HG02981 (cell line): ENCODE results near the gene LRMDA.
A peak's percentile ranks its signal among the peaks of the same experiment; 100 is the strongest.
"Not testable (repeated sequence)": the region's sequence is repeated elsewhere in the genome, so short reads cannot be mapped to it uniquely, and the experiment has no call there.

ENCODE experiments used
- ATAC-seq: cut with Tn5 transposase; IDR thresholded peaks from one replicate; pipeline ENCODE4 v1.9.1; 2021; ENCODE audit warnings: mild to moderate bottlenecking, moderate library complexity; ENCODE audit not compliant: unreplicated experiment

Gene LRMDA

DNA sequence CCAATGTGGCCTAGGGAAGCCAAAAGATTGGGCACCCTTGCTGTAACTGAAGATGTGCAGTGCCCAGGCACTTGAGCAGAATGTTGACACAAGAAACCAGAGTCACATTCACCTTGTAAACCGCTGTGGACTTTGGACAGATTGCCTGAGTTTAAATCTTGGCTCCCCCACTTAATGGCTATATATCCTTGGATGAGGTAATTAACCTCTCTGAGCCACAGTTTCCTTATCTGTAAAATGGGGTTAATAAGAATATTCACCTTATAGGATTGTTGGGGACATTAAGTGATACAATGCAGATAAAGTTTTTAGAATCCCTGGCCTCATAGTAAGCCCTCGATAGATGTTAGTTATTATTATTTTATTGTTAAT is 331.0 kb downstream of the LRMDA start:
- ATAC-seq: no peak

- no peak for ATAC-seq
Observed at GRCh38 chr10:75763652-75764051, 332.2 kb downstream of the LRMDA start.

GRCh38 chr10:75764974-75765788 is 333.8 kb downstream of the LRMDA start:
- ATAC-seq: no peak

GRCh38 chr10:75765789-75766096 is 334.3 kb downstream of the LRMDA start:
- no peak for ATAC-seq

- no peak for ATAC-seq
Observed at GRCh38 chr10:75766106-75766505, 334.7 kb downstream of the LRMDA start.

DNA sequence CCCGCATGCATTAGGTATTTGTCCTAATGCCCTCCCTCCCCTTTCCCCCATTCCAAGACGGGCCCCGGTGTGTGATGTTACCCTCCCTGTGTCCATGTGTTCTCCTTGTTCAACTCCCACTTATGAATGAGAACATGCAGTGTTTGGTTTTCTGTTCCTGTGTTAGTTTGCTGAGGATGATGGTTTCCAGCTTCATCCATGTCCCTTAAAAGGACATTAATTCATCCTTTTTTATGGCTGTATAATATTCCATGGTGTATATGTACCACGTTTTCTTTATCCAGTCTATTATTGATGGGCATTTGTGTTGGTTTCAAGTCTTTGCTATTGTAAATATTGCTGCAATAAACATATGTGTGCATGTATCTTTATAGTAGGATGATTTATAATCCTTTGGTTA is 335.3 kb downstream of the LRMDA start:
- not testable (repeated sequence) for ATAC-seq

- no peak for ATAC-seq
Observed at GRCh38 chr10:75770626-75771081, 339.2 kb downstream of the LRMDA start.

DNA sequence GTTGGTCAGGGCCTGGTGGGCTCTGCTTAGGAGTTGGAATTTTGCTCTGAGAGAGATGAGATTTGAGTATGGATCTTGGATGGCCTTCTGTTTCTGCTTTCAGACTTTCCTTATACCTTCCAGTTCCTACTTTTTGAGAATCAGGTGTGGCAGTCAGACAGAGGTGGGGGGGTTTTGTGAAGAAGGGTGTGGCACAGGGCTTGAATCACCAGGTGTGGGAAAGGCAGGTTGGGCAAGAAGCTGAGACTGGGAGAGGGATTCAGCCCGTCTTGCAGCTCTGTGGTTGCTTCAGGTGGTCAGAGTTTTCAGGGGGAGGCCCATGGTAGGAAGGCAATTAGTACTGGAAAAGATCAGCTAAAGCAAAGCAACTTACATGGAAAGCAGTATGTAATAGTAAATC is 340.2 kb downstream of the LRMDA start:
- ATAC-seq: no peak

- ATAC-seq: peak; percentile 62
Observed at GRCh38 chr10:75772153-75772887, 340.9 kb downstream of the LRMDA start.

- ATAC-seq: no peak
Observed at GRCh38 chr10:75773231-75773780, 341.9 kb downstream of the LRMDA start.

DNA sequence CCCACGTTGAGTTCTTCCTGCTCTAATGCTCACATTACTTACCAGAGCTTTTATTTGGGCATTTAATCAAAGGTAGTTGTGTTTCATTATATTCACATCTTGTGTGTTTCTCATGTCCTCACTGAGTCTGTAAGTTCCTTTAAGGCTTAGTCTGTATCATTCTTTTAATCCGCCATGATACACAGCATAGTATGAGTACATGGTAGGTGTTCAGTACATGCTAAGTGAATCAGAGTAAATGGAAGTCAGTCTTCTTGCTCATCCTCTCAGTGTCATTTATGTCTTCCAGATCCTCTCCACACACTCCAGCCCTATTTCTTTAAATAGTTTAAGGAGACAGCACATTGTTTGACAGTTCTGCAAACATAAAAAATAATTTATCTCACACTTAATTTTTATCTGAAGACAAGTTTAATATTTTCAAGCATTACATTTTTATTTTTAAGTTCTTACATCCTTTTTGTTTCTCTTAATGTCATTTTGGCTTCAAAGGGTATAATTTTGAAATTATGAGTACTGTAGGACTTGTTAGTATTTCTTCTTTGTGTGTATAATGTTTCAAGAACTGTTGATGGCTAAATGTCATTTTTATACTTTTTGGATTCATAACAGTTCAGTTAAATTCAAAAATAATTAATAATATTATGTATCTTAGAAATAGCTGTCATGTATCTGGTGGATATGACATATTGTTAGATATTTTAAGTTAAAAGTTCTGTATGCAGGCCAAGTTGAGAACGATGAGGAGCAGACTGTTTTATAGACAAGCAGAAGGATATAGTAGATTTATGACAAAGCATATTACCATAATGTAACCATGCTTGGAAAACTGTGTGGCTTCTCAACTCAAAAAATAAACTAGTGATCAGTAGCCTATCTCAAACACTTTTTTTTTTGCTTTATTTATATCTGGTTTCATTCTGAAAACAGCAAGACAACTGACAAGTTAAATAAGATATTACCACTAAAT is 342.7 kb downstream of the LRMDA start:
- ATAC-seq: no peak

GRCh38 chr10:75774783-75775490 is 343.5 kb downstream of the LRMDA start:
- no peak for ATAC-seq

DNA sequence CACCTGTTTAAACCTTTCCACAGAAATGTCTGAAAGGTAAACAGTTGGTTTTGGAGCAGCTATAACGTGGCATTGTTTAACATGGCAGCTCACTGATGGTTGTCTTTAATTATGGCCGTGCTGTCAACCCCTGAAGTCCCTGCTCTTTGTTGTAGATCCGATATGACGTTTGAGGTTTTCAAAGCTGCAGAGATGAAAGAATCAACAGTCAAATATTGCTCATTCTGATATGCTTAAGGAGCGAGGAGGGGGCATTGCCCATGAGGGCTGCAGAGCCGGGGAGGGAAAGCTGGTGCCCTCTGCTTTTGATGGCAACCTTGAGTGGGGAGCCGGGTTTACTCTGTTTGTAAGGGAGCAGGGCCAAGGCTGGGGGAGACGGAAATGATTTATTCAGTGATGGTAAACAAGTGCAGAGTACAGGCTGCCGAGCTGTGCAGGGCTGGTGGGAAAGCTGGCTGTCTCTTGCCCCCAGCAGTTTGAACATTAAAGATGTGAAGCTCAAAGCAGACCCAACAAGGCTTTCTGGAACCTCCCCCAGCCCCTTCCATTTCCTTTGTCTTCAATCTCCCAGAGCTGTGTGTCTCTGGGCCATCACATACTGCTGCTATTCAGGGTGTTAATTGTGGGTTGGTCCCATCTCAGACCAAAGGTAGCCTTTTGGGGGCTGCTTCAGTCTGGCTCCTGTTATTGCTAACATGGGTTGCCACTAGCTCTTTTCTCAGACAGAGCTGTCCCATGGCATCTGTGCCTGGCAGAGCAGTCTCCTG is 345.5 kb downstream of the LRMDA start:
- no peak for ATAC-seq

DNA sequence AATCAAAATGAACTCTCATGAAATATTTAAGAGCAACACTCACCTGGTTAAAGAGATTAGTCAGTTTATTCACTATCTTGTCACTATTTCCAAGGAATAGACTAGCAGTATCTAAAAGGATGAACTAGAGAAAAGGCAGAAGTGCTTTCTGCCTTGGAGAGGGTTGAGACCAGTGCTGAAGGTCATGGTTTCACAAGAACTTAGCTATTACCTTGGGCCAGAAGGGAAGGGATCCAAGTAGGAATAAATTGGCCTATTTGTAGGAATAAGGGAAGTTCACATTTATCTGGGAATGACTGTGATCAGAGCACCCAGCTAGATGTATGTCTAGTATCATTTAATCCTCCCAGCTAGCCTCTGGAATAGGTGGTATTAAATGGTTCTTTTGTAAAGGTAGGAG is 347.2 kb downstream of the LRMDA start:
- ATAC-seq: no peak

- ATAC-seq: no peak
Observed at GRCh38 chr10:75779276-75779675, 347.9 kb downstream of the LRMDA start.

GRCh38 chr10:75782463-75783248 is 351.2 kb downstream of the LRMDA start:
- ATAC-seq: no peak

DNA sequence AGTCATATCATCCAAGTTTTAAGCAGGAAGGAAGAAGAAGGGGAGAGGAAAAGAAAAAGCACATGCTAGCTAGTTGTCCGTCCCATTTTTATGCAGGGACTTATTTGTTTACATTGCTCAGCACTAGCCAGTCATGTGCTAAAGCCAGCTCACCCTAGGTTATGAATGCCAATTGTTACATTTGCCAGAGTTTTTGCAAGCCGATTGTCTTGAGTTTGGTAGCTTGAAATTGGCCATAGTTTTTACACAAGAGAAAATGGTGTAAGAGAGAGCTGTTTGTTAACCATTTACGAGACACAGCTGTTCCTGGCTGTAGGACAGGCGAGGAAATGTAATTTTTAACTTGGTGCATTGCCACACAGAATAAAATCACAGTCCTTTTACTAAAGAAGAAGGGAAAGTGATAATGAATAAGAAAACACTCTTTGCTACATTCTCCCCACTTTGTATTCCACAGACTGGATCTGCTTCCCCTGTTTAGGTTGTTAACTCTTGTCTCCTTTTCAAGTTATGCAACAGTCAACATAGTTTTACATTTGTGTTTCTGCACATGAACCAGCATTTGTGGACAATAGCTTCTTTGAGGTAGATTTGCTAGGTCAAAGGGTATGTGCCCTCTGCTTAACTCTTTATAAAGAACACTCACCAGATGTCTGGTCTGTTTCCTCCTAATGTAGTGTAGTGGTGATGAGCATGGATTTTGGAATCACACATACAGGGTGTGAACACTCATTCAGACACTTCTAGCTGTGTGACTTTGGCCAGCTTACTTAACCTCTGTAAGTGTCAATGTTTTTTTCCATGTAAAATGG is 357.2 kb downstream of the LRMDA start:
- no peak for ATAC-seq

DNA sequence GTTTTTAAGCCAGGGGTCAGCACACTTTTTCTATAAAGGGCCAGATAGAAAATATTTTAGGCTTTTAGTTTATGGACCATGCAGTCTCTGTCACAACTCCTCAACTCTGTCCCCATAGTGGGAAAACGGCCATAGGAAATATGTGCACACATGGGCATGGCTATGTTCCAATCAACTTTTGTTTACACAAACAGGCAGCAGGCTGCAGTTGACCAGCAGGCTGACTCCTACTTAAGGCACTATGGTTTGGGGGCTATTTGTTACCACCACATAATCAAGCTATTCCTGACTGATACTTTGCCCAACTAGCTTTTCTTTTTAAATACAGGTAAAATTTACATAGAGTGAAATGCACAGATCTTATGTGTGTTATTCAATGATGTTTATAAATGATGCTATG is 362.4 kb downstream of the LRMDA start:
- ATAC-seq: no peak
